ENCODE measurements around the gene SMIM8.

SMIM8 gene

DNA sequence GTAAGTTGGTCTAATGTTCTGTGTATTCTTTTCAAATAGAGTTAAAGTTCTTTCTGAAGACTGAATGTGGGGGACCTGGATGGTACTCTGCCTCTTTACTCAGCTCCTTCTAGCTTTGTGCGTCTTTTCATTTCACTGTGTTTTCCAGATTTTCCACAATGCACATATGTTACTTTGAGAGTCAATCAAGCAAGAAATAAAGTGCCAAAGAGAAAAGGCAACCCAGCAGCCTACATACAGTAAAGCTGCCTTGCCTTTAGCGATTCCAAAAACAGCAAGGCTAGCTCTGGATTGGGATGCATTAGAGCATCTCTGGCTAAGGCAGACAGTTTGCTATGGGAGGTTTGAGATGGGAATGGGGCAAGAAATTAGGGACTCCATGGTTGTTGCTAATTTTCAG is 27.5 kb downstream of the SMIM8 start:
- no peak for DNase-seq
- Mint-ChIP-seq H3K36me3 (no peaks in the 10 kb centered on the region), H3K4me1 (no peaks in the 10 kb centered on the region), H3K27me3 (no peaks in the 10 kb centered on the region), H3K4me3 (no peak overlapping the region), H3K9me3 (no peaks in the 10 kb centered on the region), H3K27ac (no peak overlapping the region)
- CTCF ChIA-PET: no interaction called here

DNA sequence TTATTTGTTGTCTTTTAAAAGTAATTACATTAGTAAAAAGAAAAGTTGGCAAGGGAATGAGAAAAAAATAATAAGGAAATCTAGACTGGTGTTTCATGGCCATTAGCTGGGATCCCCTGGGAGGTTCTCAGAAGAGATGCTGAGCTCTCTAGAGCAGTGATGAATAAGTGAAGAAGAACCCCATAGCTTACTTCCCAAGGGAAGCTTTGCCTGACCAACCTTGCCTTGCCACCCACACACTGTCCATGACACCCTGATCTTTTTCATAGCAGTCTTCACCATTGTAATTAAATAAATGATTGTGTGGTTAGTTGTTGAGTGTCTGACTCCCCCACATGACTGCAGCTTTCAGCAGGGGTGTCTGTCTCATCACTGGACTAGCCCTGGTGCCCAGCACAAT is 28.1 kb downstream of the SMIM8 start:
- Mint-ChIP-seq H3K27ac (no peak overlapping the region), H3K9me3 (no peaks in the 10 kb centered on the region), H3K4me1 (no peaks in the 10 kb centered on the region), H3K4me3 (no peak overlapping the region), H3K36me3 (no peaks in the 10 kb centered on the region), H3K27me3 (no peaks in the 10 kb centered on the region)
- no peak for DNase-seq
- CTCF ChIA-PET: no interaction called here

DNA sequence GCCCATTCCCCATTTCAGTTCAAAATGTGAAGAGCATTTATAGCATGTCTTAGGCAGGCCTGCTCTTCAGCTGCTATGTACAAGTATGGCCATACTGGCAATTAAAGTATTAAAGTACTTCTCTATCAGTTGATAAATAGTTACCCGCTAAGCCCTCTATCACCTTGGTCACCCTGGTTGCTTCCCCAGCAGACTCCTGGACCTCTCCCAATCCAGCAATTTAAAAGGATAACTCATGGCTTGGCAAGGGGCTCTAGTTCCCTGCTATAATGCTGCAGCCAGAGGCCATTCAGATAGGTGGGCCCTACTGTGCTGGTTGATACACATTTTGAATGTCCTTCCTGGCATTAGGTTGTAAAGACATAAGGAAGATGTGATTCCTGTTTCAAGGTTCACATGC is 29.2 kb downstream of the SMIM8 start:
- Mint-ChIP-seq H3K27ac (no peak overlapping the region), H3K27me3 (no peaks in the 10 kb centered on the region), H3K36me3 (no peaks in the 10 kb centered on the region), H3K4me1 (no peaks in the 10 kb centered on the region), H3K4me3 (no peak overlapping the region), H3K9me3 (no peaks in the 10 kb centered on the region)
- CTCF ChIA-PET: no interaction called here
- no peak for DNase-seq

DNA sequence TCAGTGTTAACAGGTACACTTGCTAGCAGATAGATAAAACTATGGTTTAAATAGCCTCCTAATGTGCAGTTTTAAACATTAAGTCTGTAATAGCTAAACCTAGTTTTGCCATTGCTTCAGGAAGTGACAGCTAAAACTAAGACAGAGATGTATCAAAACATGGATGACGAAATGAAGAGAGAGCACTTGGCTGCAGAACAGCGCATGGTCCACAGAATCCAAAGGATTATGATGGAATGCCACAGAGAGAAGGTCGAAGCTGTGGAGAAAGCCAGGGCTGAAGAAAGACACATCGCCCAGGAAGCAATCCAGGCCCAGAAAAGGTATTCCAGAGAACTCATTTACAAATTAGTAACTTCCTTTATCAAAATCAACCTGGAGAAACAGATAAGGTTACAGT is 33.8 kb downstream of the SMIM8 start:
- Mint-ChIP-seq H3K4me3 (no peak overlapping the region), H3K9me3 (no peaks in the 10 kb centered on the region), H3K27ac (no peak overlapping the region), H3K27me3 (no peaks in the 10 kb centered on the region), H3K36me3 (no peaks in the 10 kb centered on the region), H3K4me1 (no peaks in the 10 kb centered on the region)
- CTCF ChIA-PET: no interaction called here
- DNase-seq: no peak

DNA sequence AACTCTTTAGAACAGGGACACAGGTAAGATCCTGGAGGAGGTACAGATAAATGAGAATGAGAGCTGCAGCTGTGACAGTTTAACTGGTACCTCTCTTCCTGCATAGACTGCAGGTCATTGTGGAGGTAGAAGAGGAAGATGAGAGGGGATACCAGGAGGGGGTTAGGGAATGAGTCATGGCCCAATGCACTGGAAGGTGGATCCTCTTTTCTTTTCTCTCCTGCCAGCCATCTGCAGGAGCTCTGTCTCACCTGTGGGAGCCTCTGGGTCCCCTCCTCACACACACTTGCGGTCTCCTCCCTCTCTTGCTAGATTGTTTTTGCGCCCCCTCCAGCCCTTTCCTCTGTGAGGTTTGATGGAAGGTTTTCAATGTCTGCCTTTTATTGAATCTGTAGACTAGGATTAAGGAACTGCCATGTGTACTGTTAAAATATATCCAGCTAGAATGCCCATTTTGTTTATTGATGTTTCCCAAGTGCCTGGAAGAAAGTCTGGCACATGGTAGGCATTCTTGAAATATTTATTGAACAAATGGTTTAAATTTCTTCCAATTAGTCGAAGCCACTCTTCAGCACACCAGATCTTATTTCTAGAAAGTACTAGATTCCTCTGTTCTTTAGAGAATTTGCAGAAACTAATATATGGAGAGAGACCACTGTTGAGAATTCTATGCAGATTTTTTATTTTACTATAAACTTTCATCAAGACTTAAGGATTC is 35.2 kb downstream of the SMIM8 start:
- Mint-ChIP-seq H3K4me3 (no peak overlapping the region), H3K27me3 (no peaks in the 10 kb centered on the region), H3K4me1 (no peaks in the 10 kb centered on the region), H3K9me3 (no peaks in the 10 kb centered on the region), H3K27ac (no peak overlapping the region), H3K36me3 (no peaks in the 10 kb centered on the region)
- DNase-seq: no peak
- CTCF ChIA-PET: no interaction called here

DNA sequence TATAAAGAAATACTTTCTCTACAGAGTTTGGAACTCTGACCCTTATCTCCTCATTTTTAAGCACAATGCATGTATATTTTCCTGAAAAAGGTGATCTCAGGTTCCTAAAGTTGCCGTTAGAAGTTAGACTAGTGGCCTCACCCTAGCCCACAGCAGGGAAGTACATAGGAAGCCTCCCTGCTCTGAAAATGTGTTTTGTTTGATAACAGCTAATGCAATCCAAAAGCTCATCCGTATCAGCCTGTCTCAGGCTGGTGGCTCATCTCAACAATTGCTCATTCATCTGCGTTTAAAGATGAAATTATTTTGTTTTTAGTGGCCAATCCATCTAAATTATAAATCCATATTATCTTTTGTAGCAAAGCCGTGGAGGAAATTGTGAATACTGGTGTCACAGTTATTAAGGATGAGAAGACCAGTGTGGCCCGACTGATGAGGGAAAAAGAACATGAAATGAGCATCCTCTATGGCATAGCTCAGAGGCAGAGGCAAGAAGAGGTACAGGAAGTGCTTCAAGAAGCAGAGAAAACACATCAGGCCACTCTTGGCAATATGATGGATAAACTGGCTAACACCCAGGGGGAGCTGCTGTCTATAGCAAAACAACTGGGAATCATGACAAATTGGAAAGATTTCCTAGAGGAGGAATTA is 42.3 kb downstream of the SMIM8 start:
- Mint-ChIP-seq H3K27me3 (no peaks in the 10 kb centered on the region), H3K9me3 (peaks cover 11% of the 10 kb centered on the region), H3K4me3 (no peak overlapping the region), H3K4me1 (no peaks in the 10 kb centered on the region), H3K27ac (no peak overlapping the region), H3K36me3 (no peaks in the 10 kb centered on the region)
- CTCF ChIA-PET: interaction anchor here (0.7 kb wide), 2 partner anchors 240 to 319 kb away, joined by 3 read pairs; no protein-coding TSS in a partner anchor
- no peak for DNase-seq

DNA sequence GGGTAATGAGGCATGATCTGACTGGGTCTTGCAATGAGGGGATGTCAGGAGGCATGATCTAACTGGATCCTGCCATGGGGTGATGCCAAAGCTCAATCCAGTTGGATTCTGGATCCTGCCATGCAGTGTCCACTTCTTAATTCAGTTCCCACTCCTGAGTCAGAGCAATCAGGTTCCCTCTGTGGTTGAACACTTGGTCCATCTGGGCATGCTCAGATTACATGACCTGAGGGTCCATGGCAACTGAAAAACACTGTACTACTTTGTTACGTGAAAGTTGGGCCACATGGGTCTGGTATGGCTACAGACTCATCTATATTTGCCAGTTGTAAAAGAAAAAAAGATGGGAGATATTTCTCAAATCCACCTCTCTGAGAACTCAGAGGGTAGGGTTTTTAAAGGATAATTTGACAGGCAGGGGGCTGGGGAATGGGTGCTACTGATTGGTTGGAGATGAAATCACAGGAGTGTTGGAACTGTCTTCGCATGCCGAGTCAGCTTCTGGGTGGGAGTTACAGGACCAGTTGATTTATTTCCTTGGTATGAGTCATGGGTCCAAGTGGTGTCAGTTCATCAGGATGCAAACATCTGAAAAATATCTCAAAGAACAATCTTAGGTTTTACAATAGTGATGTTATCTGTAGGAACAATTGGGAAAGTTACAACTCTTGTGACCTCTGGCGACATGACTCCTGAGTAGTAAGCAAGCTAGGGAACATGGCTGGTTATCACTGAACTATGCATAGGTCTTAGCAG is 43.9 kb downstream of the SMIM8 start:
- Mint-ChIP-seq H3K4me3 (no peak overlapping the region), H3K27ac (no peak overlapping the region), H3K36me3 (no peaks in the 10 kb centered on the region), H3K4me1 (no peaks in the 10 kb centered on the region), H3K9me3 (peaks cover 11% of the 10 kb centered on the region), H3K27me3 (no peaks in the 10 kb centered on the region)
- CTCF ChIA-PET: no interaction called here
- no peak for DNase-seq

DNA sequence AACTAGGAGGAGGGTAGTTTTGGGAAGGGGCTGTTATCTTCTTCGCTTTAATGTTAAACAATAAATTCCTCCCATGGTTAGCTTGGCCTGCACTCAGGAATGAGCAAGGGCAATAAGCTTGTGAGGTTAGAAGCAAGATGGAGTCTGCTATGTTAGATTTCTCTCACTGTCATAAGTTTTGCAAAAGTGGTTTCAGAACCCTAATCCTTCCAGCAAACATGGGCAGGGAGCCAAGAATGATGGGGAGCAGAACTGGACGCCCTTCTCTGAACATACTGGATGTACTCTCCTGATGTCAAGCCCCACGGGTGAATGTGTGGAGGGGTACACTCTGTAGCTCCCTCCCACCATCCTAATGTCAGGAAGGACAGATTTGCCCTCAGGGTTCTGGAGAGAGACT is 44.5 kb downstream of the SMIM8 start:
- CTCF ChIA-PET: no interaction called here
- Mint-ChIP-seq H3K9me3 (peaks cover 11% of the 10 kb centered on the region), H3K27me3 (no peaks in the 10 kb centered on the region), H3K36me3 (no peaks in the 10 kb centered on the region), H3K4me3 (no peak overlapping the region), H3K27ac (no peak overlapping the region), H3K4me1 (no peaks in the 10 kb centered on the region)
- no peak for DNase-seq

DNA sequence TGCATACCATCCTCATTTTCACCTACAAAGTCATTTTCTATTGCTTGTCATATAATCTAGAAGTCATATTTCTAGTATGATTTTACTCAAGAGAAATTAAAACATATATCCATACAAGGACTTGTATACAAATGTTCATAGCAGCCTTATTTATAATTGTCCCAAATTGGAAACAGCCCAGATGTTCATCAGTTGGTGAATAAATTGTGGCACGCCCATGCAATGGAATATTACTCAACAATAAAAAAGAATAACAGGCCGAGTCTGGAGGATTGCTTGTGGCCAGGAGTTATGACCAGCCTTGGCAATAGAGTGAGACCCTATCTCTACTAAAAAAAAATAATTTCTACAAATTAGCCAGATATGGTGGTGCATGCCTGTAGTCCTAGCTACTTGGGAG is 51.0 kb downstream of the SMIM8 start:
- Mint-ChIP-seq H3K36me3 (no peaks in the 10 kb centered on the region), H3K27ac (no peak overlapping the region), H3K4me3 (no peak overlapping the region), H3K4me1 (no peaks in the 10 kb centered on the region), H3K27me3 (no peaks in the 10 kb centered on the region), H3K9me3 (peaks cover 2% of the 10 kb centered on the region)
- no peak for DNase-seq
- CTCF ChIA-PET: no interaction called here

DNA sequence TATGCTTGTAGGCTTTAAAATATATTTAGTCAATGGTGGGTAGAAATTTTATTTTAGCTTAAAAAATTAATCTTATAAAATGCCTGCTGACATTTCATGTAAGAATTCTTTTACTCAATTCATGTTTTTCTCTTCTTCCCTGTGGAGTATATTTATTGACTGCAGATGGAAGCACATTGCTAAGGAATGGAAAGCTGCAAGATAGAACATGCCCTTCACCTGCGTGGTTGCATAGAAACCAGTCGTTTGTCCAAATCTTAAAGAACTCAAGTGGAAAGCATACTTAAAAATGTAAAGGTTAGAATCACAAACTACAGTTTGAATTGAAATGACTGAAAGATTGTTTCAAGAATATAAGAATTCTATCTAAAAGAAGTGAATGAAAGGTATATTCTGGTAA is 52.9 kb downstream of the SMIM8 start:
- H3K27me3 Mint-ChIP-seq: no peaks in the 10 kb centered on the region
- H3K4me3 Mint-ChIP-seq: no peak overlapping the region
- no peaks in the 10 kb centered on the region for H3K36me3 Mint-ChIP-seq
- CTCF ChIA-PET: no interaction called here
- H3K27ac Mint-ChIP-seq: no peak overlapping the region
- no peaks in the 10 kb centered on the region for H3K9me3 Mint-ChIP-seq
- no peaks in the 10 kb centered on the region for H3K4me1 Mint-ChIP-seq
- DNase-seq: no peak

DNA sequence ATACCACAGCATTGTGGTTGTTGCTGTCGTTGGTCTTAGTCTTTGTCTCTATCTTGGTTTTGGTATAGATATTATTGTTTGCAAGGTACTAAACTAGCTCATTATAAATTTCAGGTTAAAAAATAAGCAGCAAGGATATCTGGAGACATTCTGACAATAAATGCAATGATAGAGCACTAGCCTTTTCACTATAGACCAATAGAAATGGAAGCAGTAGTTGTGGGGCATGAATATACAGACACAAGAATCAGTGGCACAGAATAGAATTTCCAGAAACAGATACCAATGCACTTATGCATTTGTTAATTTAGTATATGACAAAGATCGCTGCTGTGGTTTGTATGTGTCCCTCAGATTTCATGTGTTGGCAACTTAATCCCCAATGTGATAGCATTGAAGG is 54.3 kb downstream of the SMIM8 start:
- H3K27me3 Mint-ChIP-seq: no peaks in the 10 kb centered on the region
- H3K27ac Mint-ChIP-seq: no peak overlapping the region
- H3K4me3 Mint-ChIP-seq: no peak overlapping the region
- DNase-seq: no peak
- no peaks in the 10 kb centered on the region for H3K9me3 Mint-ChIP-seq
- no peaks in the 10 kb centered on the region for H3K36me3 Mint-ChIP-seq
- CTCF ChIA-PET: interaction anchor here (1.6 kb wide), 1 partner anchor 17 kb away, joined by 5 read pairs; no protein-coding TSS in a partner anchor
- no peaks in the 10 kb centered on the region for H3K4me1 Mint-ChIP-seq

DNA sequence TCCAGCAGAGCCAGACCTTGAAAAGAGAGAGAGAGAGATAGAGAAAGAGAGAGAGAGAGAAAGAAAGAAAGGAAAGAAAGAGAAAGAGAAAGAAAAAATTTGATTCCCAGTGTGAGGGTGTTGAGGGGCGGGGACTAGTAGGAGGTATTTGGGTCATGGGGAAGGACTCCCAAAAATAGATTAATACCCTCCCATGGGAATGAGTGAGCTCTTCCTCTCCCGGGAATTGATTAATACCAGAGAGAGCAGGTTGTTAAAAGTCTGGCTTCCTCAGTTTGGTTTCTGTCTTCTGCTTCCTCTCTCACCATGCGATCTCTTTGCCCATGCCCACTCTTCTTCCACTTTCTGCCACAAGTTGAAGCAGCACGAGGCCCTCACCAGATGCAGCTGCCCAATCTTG is 56.6 kb downstream of the SMIM8 start:
- Mint-ChIP-seq H3K4me3 (no peak overlapping the region), H3K9me3 (no peaks in the 10 kb centered on the region), H3K27me3 (no peaks in the 10 kb centered on the region), H3K4me1 (no peaks in the 10 kb centered on the region), H3K27ac (no peak overlapping the region), H3K36me3 (no peaks in the 10 kb centered on the region)
- no peak for DNase-seq
- CTCF ChIA-PET: no interaction called here

DNA sequence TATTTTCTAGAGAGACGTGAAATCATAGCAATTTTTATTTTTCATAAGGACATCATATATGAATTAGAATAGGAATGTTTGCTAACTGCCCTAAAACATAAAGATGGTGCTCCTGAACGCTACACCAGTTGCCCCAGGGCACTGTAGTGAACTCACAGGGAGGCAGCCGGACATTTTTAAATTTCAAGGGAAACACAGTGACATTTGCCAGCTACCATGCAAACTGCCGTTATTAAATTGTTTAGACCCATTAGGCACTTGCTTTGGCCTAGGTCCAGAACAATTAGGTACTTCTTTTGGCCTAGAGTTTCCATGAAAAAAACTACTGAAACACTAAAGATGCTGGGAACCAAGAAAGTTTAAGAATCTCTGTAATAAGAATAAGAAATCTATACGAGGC is 60.5 kb downstream of the SMIM8 start:
- CTCF ChIA-PET: no interaction called here
- H3K36me3 Mint-ChIP-seq: no peaks in the 10 kb centered on the region
- DNase-seq: no peak

DNA sequence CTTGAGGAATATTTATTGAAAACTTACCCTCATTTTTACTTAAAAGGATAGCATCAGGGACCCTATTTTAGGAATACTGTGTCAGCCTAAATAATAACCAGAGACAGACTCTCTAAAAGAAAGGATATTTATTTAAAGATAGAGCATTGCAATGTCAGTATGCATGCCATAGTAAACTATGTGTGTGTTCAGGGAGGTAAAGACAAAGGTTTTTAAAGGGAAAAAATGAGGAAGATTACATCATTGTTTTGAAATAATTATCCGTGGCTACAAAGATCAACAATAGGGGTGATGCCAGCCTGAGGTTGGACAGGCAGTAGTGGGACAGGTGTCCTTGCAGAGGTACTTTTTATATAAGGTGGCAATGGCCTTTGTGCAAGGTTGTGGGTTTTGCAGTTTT is 61.6 kb downstream of the SMIM8 start:
- H3K4me1 Mint-ChIP-seq: no peaks in the 10 kb centered on the region
- no peak overlapping the region for H3K4me3 Mint-ChIP-seq
- no peaks in the 10 kb centered on the region for H3K9me3 Mint-ChIP-seq
- H3K36me3 Mint-ChIP-seq: no peaks in the 10 kb centered on the region
- H3K27me3 Mint-ChIP-seq: no peaks in the 10 kb centered on the region
- DNase-seq: no peak
- no peak overlapping the region for H3K27ac Mint-ChIP-seq
- CTCF ChIA-PET: interaction anchor here (2.2 kb wide), 1 partner anchor 9 kb away, joined by 6 read pairs; no protein-coding TSS in a partner anchor

More for the DNA sequence above, 60.5 kb downstream of the SMIM8 start:
- no peaks in the 10 kb centered on the region for H3K4me1 Mint-ChIP-seq
- no peaks in the 10 kb centered on the region for H3K27me3 Mint-ChIP-seq
- no peak overlapping the region for H3K4me3 Mint-ChIP-seq
- no peaks in the 10 kb centered on the region for H3K9me3 Mint-ChIP-seq
- H3K27ac Mint-ChIP-seq: no peak overlapping the region

DNA sequence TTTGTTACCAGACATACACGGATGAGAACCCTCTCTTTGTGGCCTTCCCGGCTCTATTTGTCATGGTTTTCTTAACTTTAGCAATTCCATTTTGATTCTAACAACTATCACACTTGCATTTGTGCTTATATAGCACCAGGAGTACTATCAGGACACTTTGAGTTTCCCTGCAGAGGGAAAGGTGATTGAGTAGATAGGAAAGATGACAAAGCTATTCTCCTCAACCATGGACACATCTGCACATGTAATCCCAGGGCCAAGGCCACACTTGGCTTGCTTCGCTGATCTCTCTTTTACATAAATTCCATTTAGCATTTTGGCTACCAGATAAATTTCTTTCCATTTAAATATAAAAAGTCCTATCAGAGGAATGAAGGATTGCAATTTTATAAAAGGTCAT is 62.1 kb downstream of the SMIM8 start:
- Mint-ChIP-seq H3K9me3 (no peaks in the 10 kb centered on the region), H3K4me3 (no peak overlapping the region), H3K4me1 (no peaks in the 10 kb centered on the region), H3K36me3 (no peaks in the 10 kb centered on the region), H3K27ac (no peak overlapping the region), H3K27me3 (no peaks in the 10 kb centered on the region)
- CTCF ChIA-PET: interaction anchor here (1.0 to 2.2 kb wide), 2 partner anchors 9 to 469 kb away, joined by 3 to 6 read pairs; no protein-coding TSS in a partner anchor
- no peak for DNase-seq

Measured in activated naive CD4-positive, alpha-beta T cell treated with anti-CD3 and anti-CD28 coated beads, Interleukin-2, amount 10 ng/mL, durations not matched to agents 7 days and 5 days (primary cell).